PC-3 (cell line): Measurements from ENCODE around the gene NCOA1. TPM values are rescaled to one million over a fixed set of nuclear protein-coding genes. Genes with fewer than 3 reads are reported as not detected.

ENCODE experiments used
- ATAC-seq: fragments of 200-7000 bp; cut with Tn5 transposase; 2 replicates; pipeline ENCODE4 v1.9.1; 2020; ENCODE audit warnings: mild to moderate bottlenecking, moderate library complexity
- BruUV-seq: library from RNA; stranded (reverse); fragments of 400-500 nt; replicated peaks from 2 replicates; lab custom pipeline; 2021; lab: Mats Ljungman, UMichigan
- CTCF ChIA-PET: fragments of 300-600 bp; sonication (Branson Sonifier 250); formaldehyde crosslinking; loops from one replicate; lab custom pipeline; 2022; ENCODE audit warnings: antibody characterized with exemption; lab: Charles Lee
- POLR2A ChIA-PET: fragments of 300-600 bp; sonication (Branson Sonifier 250); formaldehyde crosslinking; loops from one replicate; lab custom pipeline; 2022; ENCODE audit warnings: antibody characterized with exemption; ENCODE audit not compliant: unreplicated experiment; lab: Charles Lee
- DNase-seq: peaks from one replicate; pipeline ENCODE4 v3.0.0-alpha.2; 2015
- H2AFZ ChIP-seq: fragments of 300-600 bp; sonication (generic); 2 replicates; pipeline ENCODE4 v1.6.0; 2016; ENCODE audit warnings: antibody characterized with exemption, low read length
- H3F3A ChIP-seq: fragments of 300-600 bp; sonication (generic); one replicate; pipeline ENCODE4 v1.6.0; 2017; ENCODE audit warnings: antibody characterized with exemption, low read length, control low read depth, mild to moderate bottlenecking; ENCODE audit not compliant: unreplicated experiment
- H3K27ac ChIP-seq: fragments of 300-600 bp; sonication (generic); 2 replicates; pipeline ENCODE4 v1.5.1; 2016; ENCODE audit warnings: mild to moderate bottlenecking, low read length
- H3K27me3 ChIP-seq: fragments of 300-600 bp; sonication (generic); 2 replicates; pipeline ENCODE4 v1.6.1; 2016; ENCODE audit warnings: low read length, mixed read lengths
- H3K36me3 ChIP-seq: fragments of 300-600 bp; sonication (generic); 2 replicates; pipeline ENCODE4 v1.6.1; 2016; ENCODE audit warnings: low read depth, mixed run types, low read length, mixed read lengths
- H3K4me1 ChIP-seq: fragments of 300-600 bp; sonication (generic); 2 replicates; pipeline ENCODE4 v1.5.1; 2016; ENCODE audit warnings: low read length; ENCODE audit not compliant: insufficient read depth
- H3K4me2 ChIP-seq: fragments of 300-600 bp; sonication (generic); 2 replicates; pipeline ENCODE4 v1.6.0; 2016; ENCODE audit warnings: low read length
- H3K4me3 ChIP-seq: fragments of 300-600 bp; sonication (generic); 2 replicates; pipeline ENCODE4 v1.5.1; 2016; ENCODE audit warnings: mild to moderate bottlenecking, low read length, mixed read lengths
- H3K79me2 ChIP-seq: fragments of 300-600 bp; sonication (generic); 2 replicates; pipeline ENCODE4 v1.6.1; 2017; ENCODE audit warnings: low read length, mixed read lengths
- H3K9ac ChIP-seq: fragments of 300-600 bp; sonication (generic); 2 replicates; pipeline ENCODE4 v1.6.0; 2016; ENCODE audit warnings: mild to moderate bottlenecking, low read length
- H3K9me2 ChIP-seq: fragments of 300-600 bp; sonication (generic); replicated peaks from 2 replicates; pipeline ENCODE4 v1.6.1; 2016; ENCODE audit warnings: mixed run types, low read length, mixed read lengths
- H3K9me3 ChIP-seq: fragments of 300-600 bp; sonication (generic); 2 replicates; pipeline ENCODE4 v1.6.1; 2016; ENCODE audit warnings: low read length, mixed read lengths
- H4K20me1 ChIP-seq: fragments of 300-600 bp; sonication (generic); 2 replicates; pipeline ENCODE4 v1.6.1; 2016; ENCODE audit warnings: low read length, mixed read lengths
- CTCF ChIP-seq: fragments of 300-600 bp; sonication (generic); conservative IDR thresholded peaks from 2 replicates; pipeline ENCODE4 v1.5.1; 2017; ENCODE audit warnings: antibody characterized with exemption, low read depth, mild to moderate bottlenecking, low read length
- EZH2 ChIP-seq: fragments of 300-600 bp; sonication (generic); IDR thresholded peaks from one replicate; pipeline ENCODE4 v1.6.1; 2017; ENCODE audit warnings: antibody characterized with exemption, mild to moderate bottlenecking, low read length; ENCODE audit not compliant: unreplicated experiment
- EZH2phosphoT487 ChIP-seq: fragments of 300-600 bp; sonication (generic); IDR thresholded peaks from 2 replicates; pipeline ENCODE4 v1.6.1; 2018; ENCODE audit warnings: mild to moderate bottlenecking, antibody characterized with exemption, low read length, borderline replicate concordance
- intact Hi-C: fragments of 100-400 bp; cut with micrococcal nuclease; formaldehyde crosslinking; loops from 2 replicates; pipeline ENCODE4 v1.9.0; 2023
- total RNA-seq: library from RNA; depleted of rRNA; stranded (reverse); fragments of >200 nt; gene quantifications from 2 replicates; pipeline ENCODE4 v1.2.3, GENCODE V29; 2014

NCOA1 gene
- total RNA-seq, 1 experiment from 2014 or later: 7.5 TPM

GRCh38 chr2:24586955-24587354 lies 95.9 kb downstream of the NCOA1 start:
- no TSS peak for BruUV-seq

GRCh38 chr2:24588294-24588693 lies 97.2 kb downstream of the NCOA1 start:
- H3K4me3 ChIP-seq: no peak overlapping the region
- H2AFZ ChIP-seq: no peak overlapping the region
- ChIA-PET POLR2A (no interaction called here), CTCF (no interaction called here)
- no peak for DNase-seq
- no peaks in the 10 kb centered on the region for H3K36me3 ChIP-seq
- H3K4me1 ChIP-seq: no peaks in the 10 kb centered on the region
- no peaks in the 10 kb centered on the region for H3K9me2 ChIP-seq
- no peak for TF ChIP-seq EZH2
- TF ChIP-seq EZH2phosphoT487: no peak
- TF ChIP-seq CTCF: no peak
- no peak overlapping the region for H3K27ac ChIP-seq
- H3K79me2 ChIP-seq: no peaks in the 10 kb centered on the region
- no peak overlapping the region for H3K4me2 ChIP-seq
- no peaks in the 10 kb centered on the region for H3F3A ChIP-seq
- ATAC-seq: no peak
- no peaks in the 10 kb centered on the region for H3K27me3 ChIP-seq
- intact Hi-C loops: no loop called here
- H4K20me1 ChIP-seq: no peaks in the 10 kb centered on the region
- no TSS peak for BruUV-seq
- no peak overlapping the region for H3K9ac ChIP-seq
- no peaks in the 10 kb centered on the region for H3K9me3 ChIP-seq

More at GRCh38 chr2:24586955-24587354, 95.9 kb downstream of the NCOA1 start:
- H4K20me1 ChIP-seq: no peaks in the 10 kb centered on the region
- no peak overlapping the region for H3K9ac ChIP-seq
- H3K79me2 ChIP-seq: no peaks in the 10 kb centered on the region
- no peak overlapping the region for H2AFZ ChIP-seq
- no peaks in the 10 kb centered on the region for H3K9me3 ChIP-seq
- ATAC-seq: no peak
- intact Hi-C loops: no loop called here
- no peak for DNase-seq
- no peaks in the 10 kb centered on the region for H3K36me3 ChIP-seq
- no peaks in the 10 kb centered on the region for H3F3A ChIP-seq
- H3K4me1 ChIP-seq: no peaks in the 10 kb centered on the region
- TF ChIP-seq EZH2phosphoT487 (no peak), EZH2 (no peak), CTCF (no peak)
- H3K4me3 ChIP-seq: no peak overlapping the region
- H3K4me2 ChIP-seq: no peak overlapping the region
- CTCF ChIA-PET: no interaction called here
- POLR2A ChIA-PET: no interaction called here
- H3K9me2 ChIP-seq: no peaks in the 10 kb centered on the region
- no peaks in the 10 kb centered on the region for H3K27me3 ChIP-seq
- no peak overlapping the region for H3K27ac ChIP-seq

- no TSS peak for BruUV-seq
- CTCF ChIA-PET: no interaction called here
Measured at GRCh38 chr2:24592441-24593100, 101.5 kb downstream of the NCOA1 start.

More at GRCh38 chr2:24592441-24593100, 101.5 kb downstream of the NCOA1 start:
- intact Hi-C loops: no loop called here
- Histone ChIP-seq H3K27ac (no peak overlapping the region), H3F3A (no peaks in the 10 kb centered on the region), H3K9me3 (no peaks in the 10 kb centered on the region), H3K4me2 (no peak overlapping the region), H3K9me2 (no peaks in the 10 kb centered on the region), H3K4me3 (no peak overlapping the region), H3K79me2 (no peaks in the 10 kb centered on the region), H4K20me1 (no peaks in the 10 kb centered on the region), H3K27me3 (no peaks in the 10 kb centered on the region), H2AFZ (no peak overlapping the region), H3K36me3 (no peaks in the 10 kb centered on the region), H3K4me1 (no peaks in the 10 kb centered on the region), H3K9ac (no peak overlapping the region)
- ATAC-seq: no peak
- TF ChIP-seq EZH2phosphoT487 (no peak), EZH2 (no peak), CTCF (no peak)
- POLR2A ChIA-PET: no interaction called here
- DNase-seq: no peak
